ENCODE measurements around the gene DMAC2L.

- no peak for TF ChIP-seq CTCF (IDR thresholded peaks at IDR 0.05)
- TF ChIP-seq EP300 (IDR thresholded peaks at IDR 0.05): no peak
- no peak for TF ChIP-seq POLR2A (IDR thresholded peaks at IDR 0.05)
Observed at GRCh38 chr14:50373959-50374358, 61.8 kb downstream of the DMAC2L start.

Measured in tibial nerve (tissue), 4 donors.